ENCODE measurements around the gene SPINK13. TPM values are rescaled to one million over a fixed set of nuclear protein-coding genes. Genes with fewer than 3 reads are reported as not detected.
"Not testable (repeated sequence)": the region's sequence is repeated elsewhere in the genome, so short reads cannot be mapped to it uniquely, and the experiment has no call there.

Gene SPINK13
- total RNA-seq, 1 experiment from 2014 or later = 0.50 TPM

- in situ Hi-C loops (cut with HindIII; ENCODE audit: low pct_unique_long_range_greater_than_20kb, low sequenced_read_pairs) = no loop called here
- no peak for DNase-seq (ENCODE audit: low read depth, low spot score)
Measured at GRCh38 chr5:148297731-148298130, 29.1 kb downstream of the SPINK13 start.

GRCh38 chr5:148306446-148306845 lies 37.9 kb downstream of the SPINK13 start:
- DNase-seq (ENCODE audit: low read depth, low spot score) = peak; percentile 10

GRCh38 chr5:148309019-148309418 lies 40.4 kb downstream of the SPINK13 start:
- in situ Hi-C loops (cut with HindIII; ENCODE audit: low pct_unique_long_range_greater_than_20kb, low sequenced_read_pairs) = no loop called here
- DNase-seq (ENCODE audit: low read depth, low spot score) = no peak

More at GRCh38 chr5:148306446-148306845, 37.9 kb downstream of the SPINK13 start:
- in situ Hi-C loops (cut with HindIII; ENCODE audit: low pct_unique_long_range_greater_than_20kb, low sequenced_read_pairs) = no loop called here

- DNase-seq (ENCODE audit: low read depth, low spot score) = no peak
- in situ Hi-C loops (cut with HindIII; ENCODE audit: low pct_unique_long_range_greater_than_20kb, low sequenced_read_pairs) = no loop called here
Measured at GRCh38 chr5:148309746-148310145, 41.2 kb downstream of the SPINK13 start.

- DNase-seq (ENCODE audit: low read depth, low spot score) = no peak
- in situ Hi-C loops (cut with HindIII; ENCODE audit: low pct_unique_long_range_greater_than_20kb, low sequenced_read_pairs) = no loop called here
Measured at GRCh38 chr5:148311484-148311883, 42.9 kb downstream of the SPINK13 start.

- in situ Hi-C loops (cut with HindIII; ENCODE audit: low pct_unique_long_range_greater_than_20kb, low sequenced_read_pairs) = no loop called here
- no peak for DNase-seq (ENCODE audit: low read depth, low spot score)
Measured at GRCh38 chr5:148312153-148312552, 43.6 kb downstream of the SPINK13 start, which contains the start of gene SPINK7. TSS of gene SPINK7 (plus strand) at chr5:148312423. CDS start at chr5:148312484, 61 bp downstream.

- no peak for DNase-seq (ENCODE audit: low read depth, low spot score)
- in situ Hi-C loops (cut with HindIII; ENCODE audit: low pct_unique_long_range_greater_than_20kb, low sequenced_read_pairs) = no loop called here
Measured at GRCh38 chr5:148314187-148314586, 45.6 kb downstream of the SPINK13 start.

- in situ Hi-C loops (cut with HindIII; ENCODE audit: low pct_unique_long_range_greater_than_20kb, low sequenced_read_pairs) = no loop called here
- no peak for DNase-seq (ENCODE audit: low read depth, low spot score)
Measured at GRCh38 chr5:148314731-148315130, 46.1 kb downstream of the SPINK13 start.

GRCh38 chr5:148320011-148320963 lies 51.7 kb downstream of the SPINK13 start:
- DNase-seq (ENCODE audit: low read depth, low spot score); in situ Hi-C loops (cut with HindIII; ENCODE audit: low pct_unique_long_range_greater_than_20kb, low sequenced_read_pairs): not testable (repeated sequence)

GRCh38 chr5:148333262-148333849 lies 64.8 kb downstream of the SPINK13 start:
- in situ Hi-C loops (cut with HindIII; ENCODE audit: low pct_unique_long_range_greater_than_20kb, low sequenced_read_pairs) = no loop called here
- DNase-seq (ENCODE audit: low read depth, low spot score) = no peak

GRCh38 chr5:148335259-148335658 lies 66.7 kb downstream of the SPINK13 start, which contains the start of gene SPINK9:
TSS of gene SPINK9 (plus strand) at chr5:148335559. CDS start at chr5:148335614, 55 bp downstream.
- in situ Hi-C loops (cut with HindIII; ENCODE audit: low pct_unique_long_range_greater_than_20kb, low sequenced_read_pairs) = no loop called here
- no peak for DNase-seq (ENCODE audit: low read depth, low spot score)

Small RNAs within 50 kb of the gene (small RNA-seq; reads per million reads assigned to genes)
- 0 reads per million in 2 experiments for gene HMGN1P16

Other genes with a start within 250 kb of the SPINK13 start
- 0.13 and 0.45 TPM in 2 replicates for gene SPINK5, start 204.8 kb upstream of the SPINK13 start, total RNA-seq (2014; rRNA removed; shearing (Covaris generic))
- gene SPINK14, start 100.2 kb upstream of the SPINK13 start, total RNA-seq (2014; rRNA removed; shearing (Covaris generic)) = not detected in 2 replicates
- 0.61 TPM in 1 of 2 replicates, not detected in the other for gene SPINK6, start 65.8 kb upstream of the SPINK13 start, total RNA-seq (2014; rRNA removed; shearing (Covaris generic))
- gene MARCOL, start 30.3 kb upstream of the SPINK13 start, total RNA-seq (2014; rRNA removed; shearing (Covaris generic)) = 0.16 TPM in 1 of 2 replicates, not detected in the other
- gene SPINK7, start 43.6 kb downstream of the SPINK13 start, total RNA-seq (2014; rRNA removed; shearing (Covaris generic)) = not detected in 2 replicates
- gene SPINK9, start 66.8 kb downstream of the SPINK13 start, total RNA-seq (2014; rRNA removed; shearing (Covaris generic)) = not detected in 2 replicates
- 24.5 and 31.1 TPM in 2 replicates for gene FBXO38, start 115.2 kb downstream of the SPINK13 start, total RNA-seq (2014; rRNA removed; shearing (Covaris generic))